ENCODE data around the gene ZFP90.
A peak's percentile ranks its signal among the peaks of the same experiment; 100 is the strongest.
"Not testable (repeated sequence)": the region's sequence is repeated elsewhere in the genome, so short reads cannot be mapped to it uniquely, and the experiment has no call there.

The ZFP90 gene

GRCh38 chr16:68519225-68519745 is 19.8 kb upstream of the ZFP90 start:
- no peak for DNase-seq

- peak; percentile 92 for DNase-seq
Observed at GRCh38 chr16:68520649-68521086, 18.4 kb upstream of the ZFP90 start.

- no peak for DNase-seq
Observed at GRCh38 chr16:68524069-68524820, 14.8 kb upstream of the ZFP90 start.

DNA sequence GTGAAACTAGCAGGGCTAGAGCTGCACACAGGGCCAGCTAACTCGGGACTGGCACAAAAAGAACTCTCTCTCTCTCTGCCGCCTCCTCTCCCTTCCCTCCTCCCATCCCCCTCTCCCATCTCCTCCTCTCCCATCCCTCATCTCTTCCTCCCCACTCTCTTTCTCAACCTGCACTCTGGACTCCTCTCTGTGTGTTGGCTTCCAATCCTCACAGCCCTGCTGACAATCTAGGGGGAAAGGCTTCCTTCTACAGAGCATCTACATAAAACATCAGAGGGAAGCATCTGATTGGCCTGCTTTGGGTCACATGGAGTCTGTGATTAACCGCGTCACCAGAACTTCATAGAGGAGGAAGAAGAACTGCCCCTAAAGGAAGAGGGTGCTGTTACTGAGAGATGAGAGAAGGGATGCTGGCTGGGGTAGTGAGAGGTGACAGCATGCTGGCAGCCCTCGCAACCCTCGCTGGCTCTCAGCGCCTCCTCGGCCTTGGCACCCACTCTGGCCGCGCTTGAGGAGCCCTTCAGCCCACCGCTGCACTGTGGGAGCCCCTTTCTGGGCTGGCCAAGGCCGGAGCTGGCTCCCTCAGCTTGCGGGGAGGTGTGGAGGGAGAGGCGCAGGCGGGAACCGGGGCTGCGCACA is 12.8 kb upstream of the ZFP90 start:
- DNase-seq, result no peak

- DNase-seq, result no peak
Observed at GRCh38 chr16:68526782-68527145, 12.3 kb upstream of the ZFP90 start.

DNA sequence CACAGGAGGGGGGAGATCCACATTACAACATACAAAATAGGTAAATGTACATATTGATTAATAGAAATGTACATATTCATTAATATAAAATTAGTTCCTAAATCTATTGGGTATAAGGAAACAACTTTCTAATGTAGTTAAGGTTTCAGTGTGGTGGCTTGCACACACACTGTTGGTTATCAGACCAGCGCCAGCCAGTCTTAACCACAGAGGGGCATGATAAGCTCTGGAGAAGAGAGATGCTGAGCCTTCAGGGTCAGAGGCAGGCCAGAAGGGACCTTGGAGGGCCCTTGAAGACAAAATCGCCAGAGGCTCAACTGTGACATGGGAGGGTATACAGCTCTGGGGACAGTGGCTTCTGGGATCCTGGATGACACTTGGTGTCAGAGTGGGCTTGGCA is 10.9 kb upstream of the ZFP90 start:
- no peak for DNase-seq

DNA sequence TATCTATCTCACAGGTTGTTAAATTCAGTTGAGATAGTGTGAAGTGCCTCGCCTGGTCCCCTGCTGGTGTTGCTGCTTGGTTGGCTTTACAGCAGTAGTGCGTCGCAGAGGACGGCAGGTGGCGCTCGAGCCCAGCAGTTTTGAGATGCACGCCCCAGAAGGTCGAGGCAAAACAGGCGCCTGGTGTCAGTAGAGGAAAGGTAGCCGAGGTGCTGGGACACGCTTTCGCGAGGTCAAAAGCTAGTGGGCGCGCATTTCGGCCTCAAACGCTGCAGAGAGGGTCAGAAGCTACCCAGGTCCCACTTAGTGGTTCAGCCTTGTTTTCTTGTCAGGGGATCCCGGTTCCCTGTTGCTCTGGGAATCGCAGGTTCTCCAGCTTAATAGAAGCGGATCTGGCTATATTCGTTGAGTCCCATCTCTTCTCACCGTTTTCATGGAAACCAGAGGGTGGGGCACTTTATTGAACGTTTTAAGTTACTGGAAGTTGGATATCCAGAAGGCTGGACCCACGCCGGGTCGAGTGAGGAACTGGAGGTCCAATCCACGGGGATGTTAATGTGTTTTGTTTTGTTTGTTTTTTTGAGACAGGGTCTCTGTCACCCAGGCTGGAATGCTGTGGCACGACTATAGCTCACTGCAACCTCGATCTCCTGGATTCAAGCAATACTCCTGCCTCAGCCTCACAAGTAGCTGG is 10.3 kb upstream of the ZFP90 start:
- peak; percentile 92 for DNase-seq

- no peak for DNase-seq
Observed at GRCh38 chr16:68529608-68529930, 9.5 kb upstream of the ZFP90 start.

DNA sequence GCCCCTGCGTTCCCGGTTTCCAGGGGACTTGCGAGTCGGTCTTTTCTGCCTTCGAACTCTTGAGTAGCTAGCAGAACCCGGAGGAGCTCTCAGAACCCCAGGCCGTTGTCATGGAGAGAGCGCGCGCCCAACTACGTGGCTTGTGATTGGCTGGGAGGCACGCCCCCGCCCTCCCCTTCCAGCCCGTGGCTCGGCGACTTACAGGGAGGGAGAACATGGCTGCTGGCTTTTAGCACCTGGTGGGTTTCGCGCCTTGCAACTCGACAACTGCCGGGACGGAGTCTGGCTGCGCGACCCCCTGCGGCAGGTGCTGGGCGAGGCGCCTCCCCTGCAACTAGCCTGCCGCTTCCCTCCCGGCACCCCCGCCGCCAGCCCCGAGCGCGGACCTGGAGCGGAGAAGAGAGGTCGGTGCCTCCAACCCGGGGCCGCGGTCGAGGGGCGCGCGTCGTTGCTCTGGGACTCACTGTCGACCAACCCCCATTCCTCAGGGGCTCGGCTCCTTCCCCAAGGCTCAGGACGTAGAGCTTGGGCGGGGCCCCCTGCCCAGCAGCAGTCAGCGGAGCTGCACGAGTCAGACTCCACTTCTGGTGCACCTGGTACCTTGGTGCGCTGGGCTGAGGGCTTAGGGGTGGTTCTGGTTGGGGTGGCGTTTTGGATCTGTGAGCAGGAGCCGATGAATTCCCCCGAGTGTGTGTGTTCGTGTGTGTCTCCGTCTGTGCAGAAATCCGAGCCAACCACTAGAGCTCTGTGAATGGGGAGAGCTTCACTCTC is 9.0 kb upstream of the ZFP90 start:
- DNase-seq, result peak; percentile 92

GRCh38 chr16:68533937-68534336 is 5.2 kb upstream of the ZFP90 start:
- DNase-seq, result no peak

DNA sequence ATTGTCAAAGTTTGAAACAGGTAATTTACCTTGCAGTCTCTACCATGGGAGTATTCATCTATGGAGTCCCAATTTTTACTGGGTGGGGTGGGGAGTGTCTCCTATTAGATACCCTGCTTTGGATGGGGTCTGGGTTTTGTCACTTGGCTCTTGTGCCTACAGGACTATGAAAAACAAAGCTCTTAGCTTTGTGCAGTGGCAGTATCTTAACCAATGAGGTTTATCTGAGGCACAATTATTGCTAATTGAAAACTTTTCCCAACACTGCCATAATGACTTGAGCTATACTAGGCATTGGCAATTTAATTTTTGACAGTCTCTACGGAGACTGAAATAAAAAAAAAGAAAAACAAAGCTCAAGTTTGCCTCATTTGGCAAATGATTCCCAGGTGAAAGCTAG is 3.8 kb upstream of the ZFP90 start:
- DNase-seq, result no peak

- DNase-seq, result peak; percentile 45
Observed at GRCh38 chr16:68539711-68540239, 684 bp downstream of the ZFP90 start.

DNA sequence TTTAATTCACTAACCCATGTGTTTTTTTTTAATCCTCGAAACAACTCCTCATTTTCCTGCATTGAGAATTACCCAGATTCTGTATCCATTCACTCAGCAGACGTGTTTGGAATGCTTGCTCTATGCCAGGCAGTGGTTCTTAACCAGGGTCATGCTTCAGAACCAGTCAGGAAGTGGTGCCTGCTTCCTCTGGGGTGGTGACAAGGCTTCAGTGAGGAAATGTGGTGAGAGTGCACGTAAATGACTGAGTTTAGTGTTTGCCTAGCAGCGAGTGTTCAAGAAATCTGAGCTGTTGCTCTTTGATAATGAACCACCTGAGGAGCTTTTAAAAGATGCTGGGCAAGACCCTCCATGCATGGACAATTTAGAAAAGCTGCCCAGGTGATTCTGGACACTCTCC is 9.9 kb downstream of the ZFP90 start:
- peak; percentile 39 for DNase-seq

DNA sequence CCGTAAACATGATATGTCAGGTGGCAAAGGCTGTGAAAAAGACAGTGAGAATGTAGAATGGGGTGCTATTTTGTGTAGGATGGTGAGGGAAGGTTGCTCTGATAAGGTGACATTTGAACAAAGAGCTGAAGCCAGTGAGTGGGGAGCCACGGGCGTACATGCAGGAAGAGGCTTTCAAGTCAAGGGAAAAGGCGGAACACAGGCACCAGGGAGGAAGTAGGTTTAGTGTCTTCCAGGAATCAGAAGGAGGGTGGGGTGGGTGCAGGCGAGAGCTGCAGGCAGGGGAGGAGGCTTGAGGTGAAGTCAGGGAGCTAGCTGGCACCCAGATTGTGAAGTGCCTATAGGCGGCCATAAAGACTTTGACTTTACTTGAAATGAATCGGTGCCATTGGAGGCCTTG is 14.1 kb downstream of the ZFP90 start:
- no peak for DNase-seq

- DNase-seq, result not testable (repeated sequence)
Observed at GRCh38 chr16:68560341-68560740, 21.2 kb downstream of the ZFP90 start.

DNA sequence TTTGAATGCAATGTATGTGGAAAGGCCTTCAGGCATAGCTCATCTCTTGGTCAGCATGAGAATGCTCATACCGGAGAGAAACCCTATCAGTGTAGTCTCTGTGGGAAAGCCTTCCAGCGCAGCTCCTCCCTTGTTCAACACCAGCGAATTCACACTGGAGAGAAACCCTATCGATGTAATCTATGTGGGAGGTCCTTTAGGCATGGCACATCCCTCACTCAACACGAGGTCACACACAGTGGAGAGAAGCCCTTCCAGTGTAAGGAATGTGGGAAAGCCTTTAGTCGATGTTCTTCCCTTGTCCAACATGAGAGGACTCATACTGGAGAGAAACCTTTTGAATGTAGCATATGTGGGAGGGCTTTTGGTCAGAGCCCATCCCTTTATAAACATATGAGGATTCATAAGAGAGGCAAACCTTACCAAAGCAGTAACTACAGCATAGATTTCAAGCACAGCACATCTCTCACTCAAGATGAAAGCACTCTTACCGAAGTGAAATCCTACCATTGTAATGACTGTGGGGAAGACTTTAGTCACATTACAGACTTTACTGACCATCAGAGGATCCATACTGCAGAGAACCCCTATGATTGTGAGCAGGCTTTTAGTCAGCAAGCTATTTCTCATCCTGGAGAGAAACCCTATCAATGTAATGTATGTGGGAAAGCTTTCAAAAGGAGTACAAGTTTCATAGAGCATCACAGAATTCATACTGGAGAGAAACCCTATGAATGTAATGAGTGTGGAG is 24.7 kb downstream of the ZFP90 start:
- DNase-seq, result no peak

DNA sequence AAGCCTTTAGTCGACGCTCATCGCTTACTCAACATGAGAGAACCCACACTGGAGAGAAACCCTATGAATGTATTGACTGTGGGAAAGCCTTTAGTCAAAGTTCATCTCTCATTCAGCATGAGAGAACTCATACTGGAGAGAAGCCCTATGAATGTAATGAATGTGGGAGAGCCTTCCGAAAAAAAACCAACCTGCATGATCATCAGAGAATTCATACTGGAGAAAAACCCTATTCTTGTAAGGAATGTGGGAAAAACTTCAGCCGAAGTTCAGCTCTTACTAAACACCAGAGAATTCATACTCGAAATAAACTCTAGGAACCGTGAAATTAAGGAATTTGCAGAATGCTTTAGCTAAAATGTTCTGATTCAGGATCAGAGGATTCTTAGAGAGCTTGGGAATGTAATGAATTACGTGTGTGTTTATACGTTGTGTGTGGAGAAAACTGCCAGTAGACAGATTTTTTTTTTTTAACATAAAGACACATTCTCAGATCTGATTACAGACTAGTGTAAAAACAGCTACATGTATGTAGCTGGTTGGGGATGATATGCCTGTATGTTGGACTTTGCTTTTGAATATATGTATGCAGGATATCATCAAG is 25.4 kb downstream of the ZFP90 start:
- DNase-seq, result no peak

GRCh38 chr16:68574479-68574878 is 35.4 kb downstream of the ZFP90 start:
- no peak for DNase-seq

- DNase-seq, result no peak
Observed at GRCh38 chr16:68575082-68575481, 36.0 kb downstream of the ZFP90 start.

- no peak for DNase-seq
Observed at GRCh38 chr16:68577352-68577853, 38.3 kb downstream of the ZFP90 start.

DNA sequence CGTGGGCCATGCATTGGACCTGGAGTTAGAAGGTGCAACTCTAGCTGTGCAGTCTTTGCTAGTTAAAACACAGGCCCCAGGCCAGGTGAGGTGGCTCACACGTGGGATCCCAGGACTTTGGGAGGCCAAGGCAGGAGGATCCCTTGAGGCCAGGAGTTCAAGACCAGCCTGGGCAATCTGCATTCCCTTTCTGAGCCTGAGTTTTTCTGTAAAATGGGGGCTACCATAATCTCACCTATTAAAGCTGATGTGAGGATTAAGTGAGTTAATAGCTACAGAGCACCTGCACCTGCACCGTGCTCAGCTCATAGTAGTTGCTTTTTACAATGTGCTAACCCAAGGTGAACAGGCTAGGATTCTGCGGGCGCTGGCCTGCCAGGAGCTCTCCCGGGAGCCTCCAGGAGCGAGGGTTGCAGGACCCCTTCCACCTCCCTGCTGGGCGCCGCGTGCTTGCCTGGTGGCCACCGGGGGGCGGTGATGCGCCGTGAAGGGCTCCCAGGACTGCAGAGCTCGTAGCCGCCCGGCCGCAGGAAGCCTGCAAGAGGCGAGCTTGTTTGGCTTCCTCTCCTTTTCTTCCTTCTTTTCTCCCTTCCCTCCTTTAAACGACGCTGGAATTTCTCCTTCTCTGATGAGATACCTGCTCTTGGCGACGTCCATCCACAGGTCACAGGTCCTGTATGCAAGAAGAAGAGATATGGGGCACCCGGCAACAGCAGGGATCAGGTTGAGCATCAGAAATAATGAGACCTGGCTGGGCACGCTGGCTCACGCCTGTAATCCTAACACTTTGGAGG is 51.3 kb downstream of the ZFP90 start:
- peak; percentile 44 for DNase-seq

All from CD4-positive, alpha-beta T cell treated with Interleukin-21 for 1 hour (primary cell).